Transverse colon (tissue), 4 donors: ENCODE results near the gene AK6. TPM values are rescaled to one million over a fixed set of nuclear protein-coding genes. Genes with fewer than 3 reads are reported as not detected.

Experiments
- DNase-seq: peaks from one replicate; pipeline ENCODE4 v3.0.0-alpha.2; 2019
- H3K27ac ChIP-seq, 4 donors: fragments of 200-600 bp; sonication (generic); 2 replicates each; pipeline ENCODE4 v1.5.1; 2016 to 2018; ENCODE audit warnings: inconsistent platforms in 4 of 4
- H3K27me3 ChIP-seq: fragments of 200-600 bp; sonication (generic); 2 replicates; pipeline ENCODE4 v1.5.1; 2017; ENCODE audit warnings: inconsistent platforms
- H3K36me3 ChIP-seq, 4 donors: fragments of 200-600 bp; sonication (generic); 2 replicates each; pipeline ENCODE4 v1.5.1; 2017 to 2019; ENCODE audit warnings: inconsistent platforms in 4 of 4
- H3K4me1 ChIP-seq, 4 donors: fragments of 200-600 bp; sonication (generic); 2 replicates each; pipeline ENCODE4 v1.5.1; 2017 to 2020; ENCODE audit warnings: inconsistent platforms in 4 of 4
- H3K4me3 ChIP-seq, 4 donors: fragments of 200-600 bp; sonication (generic); 1 replicate in 1 of 4; 2 replicates in 3 of 4; pipeline versions ENCODE4 v1.5.1 to v1.6.1; 2017 to 2019; ENCODE audit warnings: inconsistent platforms in 4 of 4
- H3K9me3 ChIP-seq, 2 donors: fragments of 200-600 bp; sonication (generic); 2 replicates each; pipeline ENCODE4 v1.5.1; 2017 to 2019; ENCODE audit warnings: inconsistent platforms in 2 of 2
- CTCF ChIP-seq, 5 experiments: fragments of 200-600 bp in 3 of 5; fragments of 450-650 bp in 2 of 5; sonication (generic) in 3 of 5; IDR thresholded peaks; 1 replicate in 2 of 5; 2 replicates in 3 of 5; pipeline ENCODE4 v1.5.1; 2016 to 2017; ENCODE audit warnings: antibody characterized with exemption in 5 of 5, inconsistent platforms in 3 of 5, mild to moderate bottlenecking in 2 of 5, moderate library complexity in 1 of 5
- EP300 ChIP-seq: sonication (generic); formaldehyde crosslinking; IDR thresholded peaks from one replicate; pipeline ENCODE4 v1.6.1; 2017; ENCODE audit warnings: antibody characterized with exemption, low read depth
- POLR2A ChIP-seq: fragments of 450-650 bp; IDR thresholded peaks from one replicate; pipeline ENCODE4 v1.6.1; 2016; ENCODE audit warnings: antibody characterized with exemption, mild to moderate bottlenecking, moderate library complexity
- POLR2AphosphoS5 ChIP-seq, 3 donors: sonication (generic); formaldehyde crosslinking; IDR thresholded peaks; one replicate each; pipeline ENCODE4 v1.6.1; 2016; ENCODE audit warnings: antibody characterized with exemption in 3 of 3
- WGBS, 2 donors: methylation state at CpG; one replicate each; pipeline ENCODE4 v1.1.5; 2018; ENCODE audit warnings: low coverage in 1 of 2; 5-methylcytosine and 5-hydroxymethylcytosine counted together
- in situ Hi-C, 4 donors: fragments of 200-750 bp; cut with MboI; loops; one replicate each; pipeline versions ENCODE4 v1.15.0 to v1.15.1; 2017; ENCODE audit warnings: low sequenced_read_pairs in 3 of 4, low pct_ligation_motif_present in 1 of 4, low pct_unique_long_range_greater_than_20kb in 1 of 4
- intact Hi-C: fragments of 100-400 bp; cut with DNase I; formaldehyde crosslinking; loops from one replicate; pipeline ENCODE4 v1.15.1; 2023; ENCODE audit warnings: low total_unique reads
- total RNA-seq, 4 donors: library from RNA; depleted of rRNA; stranded (reverse); fragments of >200 nt; gene quantifications; one replicate each; pipeline ENCODE4 v1.1.0, GENCODE V29; 2016

The AK6 gene
- total RNA-seq, 4 donors from 2014 or later: 16.1 to 103 (median 20.0) TPM

- no peak for DNase-seq
- Histone ChIP-seq H3K4me3 (no peak overlapping the region), H3K4me1 (no peaks in the 10 kb centered on the region), H3K9me3 (no peaks in the 10 kb centered on the region), H3K36me3 (peaks cover 0 to 22% (median 11%) of the 10 kb centered on the region in 4 donors), H3K27me3 (no peaks in the 10 kb centered on the region), H3K27ac (no peak overlapping the region)
- TF ChIP-seq POLR2AphosphoS5 (IDR thresholded peaks at IDR 0.05) (no peak), POLR2A (no peak), CTCF (IDR thresholded peaks at IDR 0.05) (no peak), EP300 (no peak)
- in situ Hi-C loops: no loop called here
- intact Hi-C loops: no loop called here
- 96 to 100% methylated on average over 7 to 9 of the region's 9 CpGs for WGBS, 2 donors
These were observed 55.9 kb downstream of the AK6 start for GRCh38 chr5:69313428-69313827.

GRCh38 chr5:69312459-69313160, 56.7 kb downstream of the AK6 start:
- in situ Hi-C loops (no loop called here), intact Hi-C loops (no loop called here)
- TF ChIP-seq EP300: no peak
- no peak for TF ChIP-seq CTCF (IDR thresholded peaks at IDR 0.05)
- no peak for TF ChIP-seq POLR2A
- TF ChIP-seq POLR2AphosphoS5 (IDR thresholded peaks at IDR 0.05): no peak
- Histone ChIP-seq H3K4me3 (no peak overlapping the region), H3K27me3 (no peaks in the 10 kb centered on the region), H3K4me1 (no peaks in the 10 kb centered on the region), H3K9me3 (no peaks in the 10 kb centered on the region), H3K27ac (no peak overlapping the region), H3K36me3 (peaks cover 0 to 22% (median 11%) of the 10 kb centered on the region in 4 donors)
- 76 to 79% methylated on average over 4 to 5 of the region's 5 CpGs for WGBS, 2 donors
- no peak for DNase-seq

- Histone ChIP-seq H3K27ac (no peak overlapping the region), H3K36me3 (peaks cover 0 to 21% (median 8%) of the 10 kb centered on the region in 4 donors), H3K4me3 (no peak overlapping the region), H3K4me1 (no peaks in the 10 kb centered on the region), H3K27me3 (no peaks in the 10 kb centered on the region), H3K9me3 (no peaks in the 10 kb centered on the region)
- WGBS, 2 donors: 98 to 100% methylated on average over 2 to 5 of the region's 5 CpGs
- no peak for DNase-seq
- in situ Hi-C loops: no loop called here
- intact Hi-C loops: no loop called here
- TF ChIP-seq EP300: no peak
- TF ChIP-seq CTCF (IDR thresholded peaks at IDR 0.05): no peak
- no peak for TF ChIP-seq POLR2AphosphoS5 (IDR thresholded peaks at IDR 0.05)
- TF ChIP-seq POLR2A: no peak
These were observed 59.9 kb downstream of the AK6 start for GRCh38 chr5:69309380-69309779.

GRCh38 chr5:69308046-69308553, 61.2 kb downstream of the AK6 start:
- H3K27ac ChIP-seq: no peak overlapping the region
- no peaks in the 10 kb centered on the region for H3K9me3 ChIP-seq
- intact Hi-C loops: no loop called here
- H3K4me3 ChIP-seq: no peak overlapping the region
- no peaks in the 10 kb centered on the region for H3K4me1 ChIP-seq
- no peaks in the 10 kb centered on the region for H3K27me3 ChIP-seq
- in situ Hi-C loops: no loop called here
- WGBS, 2 donors: 66 to 81% methylated on average over 2 to 3 of the region's 3 CpGs
- DNase-seq: no peak
- TF ChIP-seq EP300: no peak
- TF ChIP-seq POLR2AphosphoS5 (IDR thresholded peaks at IDR 0.05): no peak
- TF ChIP-seq POLR2A: no peak
- TF ChIP-seq CTCF (IDR thresholded peaks at IDR 0.05): no peak
- peaks cover 0 to 17% (median 6%) of the 10 kb centered on the region in 4 donors for H3K36me3 ChIP-seq
